Activated naive CD8-positive, alpha-beta T cell treated with anti-CD3 and anti-CD28 coated beads for 36 hours (primary cell): ENCODE measurements around the gene MRPL4. TPM values are rescaled to one million over a fixed set of nuclear protein-coding genes. Genes with fewer than 3 reads are reported as not detected.

ENCODE experiments used
- DNase-seq: peaks from one replicate; pipeline ENCODE4 v3.0.0; 2021
- H3K27ac Mint-ChIP-seq: one replicate; pipeline ENCODE4 v1.8.0; 2022; ENCODE audit warnings: mild to moderate bottlenecking, moderate library complexity, mixed read lengths
- H3K27me3 Mint-ChIP-seq: one replicate; pipeline ENCODE4 v1.8.0; 2022; ENCODE audit warnings: mild to moderate bottlenecking, mixed read lengths
- H3K36me3 Mint-ChIP-seq: one replicate; pipeline ENCODE4 v1.8.0; 2021; ENCODE audit warnings: mild to moderate bottlenecking, mixed read lengths
- H3K4me1 Mint-ChIP-seq: one replicate; pipeline ENCODE4 v1.8.0; 2021; ENCODE audit warnings: mixed read lengths
- H3K4me3 Mint-ChIP-seq: one replicate; pipeline ENCODE4 v1.8.0; 2022; ENCODE audit warnings: mild to moderate bottlenecking, moderate library complexity, mixed read lengths
- H3K9me3 Mint-ChIP-seq: one replicate; pipeline ENCODE4 v1.8.0; 2022; ENCODE audit warnings: mixed read lengths
- total RNA-seq, 2 experiments: library from RNA; stranded (reverse); gene quantifications; one replicate each; pipeline ENCODE4 v1.2.3, GENCODE V29; 2021

Gene MRPL4
- total RNA-seq, result 100 to 1,000 TPM; 179 to 182 TPM

- Mint-ChIP-seq H3K36me3 (peaks cover 32% of the 10 kb centered on the region), H3K4me3 (peak within 1 kb of the TSS; percentile 93), H3K27me3 (no peaks in the 10 kb centered on the region), H3K9me3 (no peaks in the 10 kb centered on the region), H3K27ac (peak within 1 kb of the TSS; percentile 94), H3K4me1 (peaks cover 17% of the 10 kb centered on the region)
- DNase-seq, result peak; percentile 94
Observed at GRCh38 chr19:10251792-10252694, at the start of gene MRPL4. MRPL4 (plus strand) TSS chr19:10252214; CDS start chr19:10252254, 40 bp downstream.

DNA sequence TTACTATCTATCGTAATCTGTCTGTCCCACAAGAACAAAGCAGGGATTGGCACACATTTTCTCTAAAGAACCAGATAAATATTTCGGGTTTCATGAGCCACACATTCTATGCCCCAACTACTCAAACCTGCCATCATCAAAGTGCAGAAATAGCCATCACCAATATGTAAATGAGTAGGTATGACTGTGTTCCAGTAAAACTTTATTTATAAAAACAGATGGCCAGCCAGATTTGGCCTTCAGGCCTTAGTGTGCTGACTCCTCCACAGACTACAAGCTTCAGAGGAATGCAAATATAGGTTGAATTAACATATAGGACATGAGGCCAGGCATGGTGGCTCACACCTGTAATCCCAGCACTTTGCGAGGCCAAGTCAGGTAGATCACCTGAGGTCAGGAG lies 48.3 kb upstream of the MRPL4 start:
- H3K36me3 Mint-ChIP-seq, result no peaks in the 10 kb centered on the region
- H3K4me1 Mint-ChIP-seq, result peaks cover 8% of the 10 kb centered on the region
- H3K9me3 Mint-ChIP-seq, result peaks cover 7% of the 10 kb centered on the region
- H3K27me3 Mint-ChIP-seq, result no peaks in the 10 kb centered on the region
- no peak for DNase-seq
- no peak overlapping the region for H3K27ac Mint-ChIP-seq
- H3K4me3 Mint-ChIP-seq, result no peak overlapping the region

DNA sequence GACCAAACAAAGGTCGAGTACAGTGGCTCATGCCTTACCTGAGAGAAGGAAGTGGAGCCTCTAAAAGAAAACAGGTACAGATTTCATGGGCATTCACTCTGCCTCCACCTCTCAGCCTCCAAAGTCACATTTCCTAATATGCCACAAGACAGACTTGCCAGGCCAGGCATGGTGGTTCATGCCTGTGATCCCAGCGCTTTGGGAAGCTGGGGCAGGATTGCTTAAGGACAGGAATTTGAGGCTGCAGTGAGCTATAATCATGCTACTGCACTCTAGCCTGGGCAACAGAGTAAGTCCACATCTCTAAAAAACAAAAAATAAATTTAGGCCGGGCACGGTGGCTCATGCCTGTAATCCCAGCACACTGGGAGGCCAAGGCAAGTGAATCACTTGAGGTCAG lies 46.4 kb upstream of the MRPL4 start:
- Mint-ChIP-seq H3K27me3 (no peaks in the 10 kb centered on the region), H3K4me1 (no peaks in the 10 kb centered on the region), H3K4me3 (no peak overlapping the region), H3K36me3 (no peaks in the 10 kb centered on the region), H3K27ac (no peak overlapping the region), H3K9me3 (peaks cover 7% of the 10 kb centered on the region)
- DNase-seq, result no peak

DNA sequence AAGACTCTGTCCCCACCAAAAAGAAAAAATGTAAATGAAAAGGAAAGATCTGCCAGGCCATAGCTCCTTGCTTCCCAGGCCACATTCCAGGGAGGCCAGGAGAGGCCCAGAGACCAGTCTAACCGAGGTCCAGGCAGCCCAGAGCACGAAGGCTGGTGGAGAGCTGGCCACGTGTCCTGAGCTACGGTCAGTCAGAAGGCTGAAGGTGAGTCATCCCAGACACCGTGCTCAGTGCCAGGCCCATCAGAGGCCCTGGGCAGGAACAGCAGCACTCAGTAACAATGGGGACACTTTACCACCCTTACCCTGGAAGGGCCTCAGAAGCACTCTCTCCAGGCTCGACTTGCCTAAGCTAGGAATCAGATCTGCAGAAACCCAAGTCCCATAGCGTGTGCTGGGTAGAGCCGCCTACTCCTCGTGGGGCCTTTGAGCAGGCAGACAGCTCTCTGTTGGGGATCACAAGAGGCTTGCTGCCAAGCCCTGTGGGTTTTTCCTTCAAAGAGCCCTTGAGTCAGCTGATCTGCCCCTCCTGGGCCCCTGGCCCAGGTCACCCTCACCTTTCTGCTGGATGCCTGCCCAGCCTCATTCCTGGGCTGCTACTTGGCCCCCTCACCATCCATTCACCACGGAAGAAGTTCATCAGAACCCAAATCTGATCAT lies 45.7 kb upstream of the MRPL4 start:
- no peak for DNase-seq
- Mint-ChIP-seq H3K4me3 (no peak overlapping the region), H3K27me3 (no peaks in the 10 kb centered on the region), H3K4me1 (no peaks in the 10 kb centered on the region), H3K27ac (no peak overlapping the region), H3K9me3 (peaks cover 7% of the 10 kb centered on the region), H3K36me3 (no peaks in the 10 kb centered on the region)

DNA sequence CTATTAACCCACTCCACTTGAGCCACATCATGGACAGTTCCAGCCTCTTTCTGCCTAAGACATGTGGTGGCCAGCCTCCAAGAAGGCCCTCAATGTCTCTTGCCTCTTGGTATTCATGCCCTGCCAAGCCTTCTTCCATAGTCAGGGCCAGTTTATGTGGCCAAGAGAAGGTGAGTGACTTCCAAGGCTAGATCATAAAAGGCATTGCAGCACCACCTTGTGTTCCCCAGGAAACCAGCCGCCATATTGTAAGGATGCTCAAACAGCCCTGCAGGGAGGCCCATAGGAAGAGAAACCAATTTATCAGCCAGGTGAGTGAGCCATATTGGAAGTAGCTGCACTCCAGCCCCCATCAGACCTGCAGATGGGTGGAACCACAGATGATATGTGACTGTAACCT lies 45.0 kb upstream of the MRPL4 start:
- H3K9me3 Mint-ChIP-seq, result peaks cover 7% of the 10 kb centered on the region
- no peaks in the 10 kb centered on the region for H3K27me3 Mint-ChIP-seq
- H3K27ac Mint-ChIP-seq, result no peak overlapping the region
- DNase-seq, result no peak
- no peaks in the 10 kb centered on the region for H3K36me3 Mint-ChIP-seq
- H3K4me3 Mint-ChIP-seq, result no peak overlapping the region
- H3K4me1 Mint-ChIP-seq, result no peaks in the 10 kb centered on the region

DNA sequence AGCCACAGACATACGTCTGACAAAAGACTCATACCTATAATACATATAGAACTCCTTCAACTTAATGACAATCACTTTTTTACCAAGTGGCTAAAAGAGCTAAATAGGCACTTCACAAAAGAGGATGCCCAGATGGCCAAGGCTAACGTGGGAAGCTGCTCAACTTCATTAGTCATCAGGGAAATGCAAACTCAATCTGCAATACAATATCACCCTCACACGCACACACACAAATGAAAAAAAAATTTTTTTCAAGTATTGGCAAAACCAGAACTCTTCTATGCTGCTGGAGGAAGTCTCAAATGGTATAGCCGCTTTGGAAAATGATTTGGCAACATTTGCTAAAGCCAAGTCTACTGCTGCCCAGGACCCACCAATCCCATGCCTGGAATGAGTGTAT lies 42.7 kb upstream of the MRPL4 start:
- peaks cover 7% of the 10 kb centered on the region for H3K9me3 Mint-ChIP-seq

DNA sequence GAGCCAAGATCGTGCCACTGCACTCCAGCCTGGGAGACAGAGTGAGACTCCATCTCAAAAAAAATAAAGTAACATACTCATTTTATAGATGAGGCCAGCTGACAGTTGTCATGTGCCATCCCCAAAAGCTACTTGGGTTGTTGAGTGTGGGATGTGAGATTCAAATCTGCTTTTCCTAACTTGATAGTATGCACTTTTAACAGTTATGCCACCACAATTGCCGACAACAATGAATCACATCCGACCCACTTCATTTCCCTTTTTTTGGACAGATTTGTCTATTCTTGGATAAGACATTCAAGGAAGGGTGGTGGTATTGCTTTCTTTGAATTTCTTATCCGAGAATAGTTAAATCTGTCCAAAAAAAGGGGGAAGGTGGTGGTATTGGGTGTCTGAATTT lies 41.0 kb upstream of the MRPL4 start:
- no peaks in the 10 kb centered on the region for H3K36me3 Mint-ChIP-seq
- H3K27me3 Mint-ChIP-seq, result no peaks in the 10 kb centered on the region
- H3K4me3 Mint-ChIP-seq, result no peak overlapping the region
- H3K4me1 Mint-ChIP-seq, result no peaks in the 10 kb centered on the region
- DNase-seq, result no peak
- no peak overlapping the region for H3K27ac Mint-ChIP-seq
- peaks cover 7% of the 10 kb centered on the region for H3K9me3 Mint-ChIP-seq

More for the DNA sequence above, 42.7 kb upstream of the MRPL4 start:
- no peak overlapping the region for H3K27ac Mint-ChIP-seq
- H3K27me3 Mint-ChIP-seq, result no peaks in the 10 kb centered on the region
- no peaks in the 10 kb centered on the region for H3K4me1 Mint-ChIP-seq
- no peak for DNase-seq
- H3K4me3 Mint-ChIP-seq, result no peak overlapping the region
- H3K36me3 Mint-ChIP-seq, result no peaks in the 10 kb centered on the region

GRCh38 chr19:10211691-10212090 lies 40.3 kb upstream of the MRPL4 start:
- no peak for DNase-seq
- Mint-ChIP-seq H3K36me3 (no peaks in the 10 kb centered on the region), H3K4me1 (no peaks in the 10 kb centered on the region), H3K27ac (no peak overlapping the region), H3K9me3 (peaks cover 7% of the 10 kb centered on the region), H3K27me3 (no peaks in the 10 kb centered on the region), H3K4me3 (no peak overlapping the region)

GRCh38 chr19:10214784-10215183 lies 37.2 kb upstream of the MRPL4 start:
- H3K4me3 Mint-ChIP-seq, result no peak overlapping the region
- no peaks in the 10 kb centered on the region for H3K27me3 Mint-ChIP-seq
- H3K36me3 Mint-ChIP-seq, result no peaks in the 10 kb centered on the region
- DNase-seq, result no peak
- no peaks in the 10 kb centered on the region for H3K9me3 Mint-ChIP-seq
- H3K27ac Mint-ChIP-seq, result no peak overlapping the region
- no peaks in the 10 kb centered on the region for H3K4me1 Mint-ChIP-seq

DNA sequence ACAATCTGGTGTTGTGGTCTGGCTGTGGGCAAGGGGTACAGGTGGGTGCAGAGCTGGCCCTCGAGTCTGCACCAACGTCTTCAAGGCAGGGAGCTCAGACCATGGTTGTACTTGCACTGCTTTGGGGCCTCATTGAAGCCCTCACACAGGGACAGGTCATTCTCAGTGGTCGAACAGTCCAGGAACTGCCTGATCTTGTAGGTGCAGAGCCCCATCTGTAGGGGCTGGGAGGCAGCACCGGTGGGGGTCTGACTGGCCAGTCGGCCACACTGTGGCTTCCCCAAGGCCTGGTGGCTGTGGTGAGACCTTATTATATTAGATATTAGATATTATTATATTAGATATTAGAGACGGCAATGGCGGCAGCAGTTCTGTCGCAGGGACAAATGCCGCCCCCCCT lies 34.9 kb upstream of the MRPL4 start:
- Mint-ChIP-seq H3K4me3 (no peak overlapping the region), H3K27me3 (no peaks in the 10 kb centered on the region), H3K4me1 (no peaks in the 10 kb centered on the region), H3K27ac (no peak overlapping the region), H3K36me3 (no peaks in the 10 kb centered on the region), H3K9me3 (no peaks in the 10 kb centered on the region)
- no peak for DNase-seq

- Mint-ChIP-seq H3K9me3 (no peaks in the 10 kb centered on the region), H3K27ac (no peak overlapping the region), H3K27me3 (no peaks in the 10 kb centered on the region), H3K4me1 (no peaks in the 10 kb centered on the region), H3K4me3 (no peak overlapping the region), H3K36me3 (no peaks in the 10 kb centered on the region)
- peak; percentile 29 for DNase-seq
Observed at GRCh38 chr19:10219678-10220077, 32.3 kb upstream of the MRPL4 start.

DNA sequence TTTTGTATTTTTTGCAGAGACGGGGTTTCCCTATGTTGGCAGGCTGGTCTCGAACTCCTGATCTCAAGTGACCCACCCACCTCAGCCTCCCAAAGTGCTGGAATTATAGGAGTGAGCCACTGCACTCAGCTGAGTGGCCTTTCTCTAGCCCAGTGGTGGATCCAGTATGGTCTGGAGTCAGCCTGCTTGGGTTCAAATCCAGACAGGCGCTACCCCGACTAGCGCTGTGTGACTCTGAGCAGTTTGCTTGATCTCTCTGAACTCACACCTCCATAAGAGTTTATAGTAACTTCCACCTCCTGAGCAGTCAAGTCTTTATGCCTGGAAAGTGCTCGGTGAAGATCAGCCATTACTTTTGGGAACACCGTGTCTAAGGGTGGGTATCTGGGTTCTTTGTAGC lies 31.3 kb upstream of the MRPL4 start:
- no peaks in the 10 kb centered on the region for H3K9me3 Mint-ChIP-seq
- H3K27ac Mint-ChIP-seq, result no peak overlapping the region
- H3K4me1 Mint-ChIP-seq, result no peaks in the 10 kb centered on the region
- no peak overlapping the region for H3K4me3 Mint-ChIP-seq
- H3K36me3 Mint-ChIP-seq, result no peaks in the 10 kb centered on the region
- no peaks in the 10 kb centered on the region for H3K27me3 Mint-ChIP-seq
- no peak for DNase-seq

DNA sequence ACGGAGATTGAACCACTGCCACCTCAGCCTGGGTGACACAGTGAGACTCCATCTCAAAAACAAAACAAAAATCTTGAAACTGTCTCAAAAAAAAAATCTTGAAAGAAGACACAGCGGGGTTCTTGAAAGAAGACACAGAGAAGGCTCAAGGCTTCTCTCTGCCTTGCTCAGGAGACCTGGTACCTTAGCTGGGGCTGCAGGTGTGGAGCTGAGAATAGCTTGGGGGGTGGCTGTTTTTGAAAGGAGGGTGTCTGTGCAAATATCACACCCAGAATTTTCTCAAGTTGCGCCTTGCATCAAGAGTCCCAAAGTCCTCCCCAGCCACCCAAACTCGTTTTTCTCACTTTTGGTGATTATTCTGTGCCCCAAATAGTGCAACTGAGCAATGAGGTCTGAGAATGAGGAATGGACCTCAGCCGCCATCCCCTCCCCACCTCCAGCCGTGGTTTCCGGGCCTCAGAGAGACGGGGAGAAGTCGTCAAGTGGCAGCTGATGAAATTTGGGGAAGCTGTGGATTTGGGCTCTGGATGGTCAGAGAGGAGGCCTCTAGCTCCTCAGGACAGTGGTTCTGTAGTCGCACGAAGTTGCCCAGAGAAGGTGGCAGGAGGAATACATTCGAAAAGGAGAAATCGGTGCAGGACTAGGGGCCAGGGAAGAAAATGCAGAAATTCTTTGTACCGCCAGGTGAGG lies 29.7 kb upstream of the MRPL4 start:
- no peak overlapping the region for H3K27ac Mint-ChIP-seq
- no peak overlapping the region for H3K4me3 Mint-ChIP-seq
- H3K9me3 Mint-ChIP-seq, result no peaks in the 10 kb centered on the region
- no peaks in the 10 kb centered on the region for H3K4me1 Mint-ChIP-seq
- no peaks in the 10 kb centered on the region for H3K27me3 Mint-ChIP-seq
- DNase-seq, result no peak
- no peaks in the 10 kb centered on the region for H3K36me3 Mint-ChIP-seq

GRCh38 chr19:10223488-10224213 lies 28.4 kb upstream of the MRPL4 start:
- Mint-ChIP-seq H3K9me3 (no peaks in the 10 kb centered on the region), H3K4me1 (no peaks in the 10 kb centered on the region), H3K36me3 (no peaks in the 10 kb centered on the region), H3K4me3 (no peak overlapping the region), H3K27me3 (no peaks in the 10 kb centered on the region), H3K27ac (no peak overlapping the region)
- no peak for DNase-seq

GRCh38 chr19:10224337-10224736 lies 27.7 kb upstream of the MRPL4 start:
- H3K27me3 Mint-ChIP-seq, result no peaks in the 10 kb centered on the region
- no peak for DNase-seq
- peaks cover 2% of the 10 kb centered on the region for H3K4me1 Mint-ChIP-seq
- no peaks in the 10 kb centered on the region for H3K36me3 Mint-ChIP-seq
- no peaks in the 10 kb centered on the region for H3K9me3 Mint-ChIP-seq
- no peak overlapping the region for H3K27ac Mint-ChIP-seq
- no peak overlapping the region for H3K4me3 Mint-ChIP-seq
